ENCODE data around the gene MFSD12.
"Not testable (repeated sequence)": the region's sequence is repeated elsewhere in the genome, so short reads cannot be mapped to it uniquely, and the experiment has no call there.

MFSD12 gene

DNA sequence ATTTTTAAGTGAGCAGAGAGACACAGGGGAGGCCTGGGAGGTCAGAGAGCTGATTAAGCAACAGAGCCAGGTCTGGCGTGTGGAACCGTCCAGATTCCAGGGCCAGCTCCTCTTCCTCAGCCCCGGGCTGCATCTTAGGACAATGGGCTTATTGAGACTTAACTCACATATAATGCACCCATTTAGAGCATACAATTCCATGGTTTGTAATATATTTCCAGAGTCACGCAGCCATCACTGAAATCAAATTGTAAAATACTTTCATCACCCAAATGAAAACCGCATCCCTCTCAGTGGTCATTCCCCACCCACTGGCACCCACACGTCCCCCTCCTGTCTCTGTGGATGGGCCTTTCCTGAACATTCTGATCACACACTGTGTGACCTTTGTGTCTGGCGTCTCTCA, 13.2 kb upstream of the MFSD12 start:
- Histone ChIP-seq H3K4me1 (ENCODE audit: control insufficient read depth in 1 of 2, insufficient read depth in 1 of 2, low read depth in 1 of 2, low read length in 1 of 2) (peaks cover 16 to 22% of the 10 kb centered on the region in 2 experiments), H3K9me3 (no peaks in the 10 kb centered on the region), H3K27me3 (no peaks in the 10 kb centered on the region), H3K27ac (no peak overlapping the region), H3K4me3 (ENCODE audit: low read depth in 1 of 2, low read length in 1 of 2) (no peak overlapping the region), H3K36me3 (no peaks in the 10 kb centered on the region)
- TF ChIP-seq, protein P1, sequence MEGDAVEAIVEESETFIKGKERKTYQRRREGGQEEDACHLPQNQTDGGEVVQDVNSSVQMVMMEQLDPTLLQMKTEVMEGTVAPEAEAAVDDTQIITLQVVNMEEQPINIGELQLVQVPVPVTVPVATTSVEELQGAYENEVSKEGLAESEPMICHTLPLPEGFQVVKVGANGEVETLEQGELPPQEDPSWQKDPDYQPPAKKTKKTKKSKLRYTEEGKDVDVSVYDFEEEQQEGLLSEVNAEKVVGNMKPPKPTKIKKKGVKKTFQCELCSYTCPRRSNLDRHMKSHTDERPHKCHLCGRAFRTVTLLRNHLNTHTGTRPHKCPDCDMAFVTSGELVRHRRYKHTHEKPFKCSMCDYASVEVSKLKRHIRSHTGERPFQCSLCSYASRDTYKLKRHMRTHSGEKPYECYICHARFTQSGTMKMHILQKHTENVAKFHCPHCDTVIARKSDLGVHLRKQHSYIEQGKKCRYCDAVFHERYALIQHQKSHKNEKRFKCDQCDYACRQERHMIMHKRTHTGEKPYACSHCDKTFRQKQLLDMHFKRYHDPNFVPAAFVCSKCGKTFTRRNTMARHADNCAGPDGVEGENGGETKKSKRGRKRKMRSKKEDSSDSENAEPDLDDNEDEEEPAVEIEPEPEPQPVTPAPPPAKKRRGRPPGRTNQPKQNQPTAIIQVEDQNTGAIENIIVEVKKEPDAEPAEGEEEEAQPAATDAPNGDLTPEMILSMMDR (IDR thresholded peaks at IDR 0.05): no peak

DNA sequence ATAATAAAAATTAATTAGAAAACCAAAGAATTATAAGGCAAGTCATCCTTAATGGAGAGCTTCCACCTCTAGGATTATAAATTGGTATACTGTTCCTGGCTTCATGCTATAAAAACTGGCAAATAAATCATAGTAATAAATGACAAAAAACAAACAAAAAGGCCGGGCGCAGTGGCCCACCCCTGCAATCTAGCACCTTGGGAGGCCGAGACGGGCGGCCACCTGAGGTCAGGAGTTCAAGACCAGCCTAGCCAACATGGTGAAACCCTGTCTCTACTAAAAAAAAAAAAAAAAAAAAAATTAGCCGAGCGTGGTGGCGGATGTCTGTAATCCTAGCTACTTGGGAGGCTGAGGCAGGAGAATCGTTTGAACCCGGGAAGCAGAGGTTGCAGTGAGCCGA, 12.7 kb upstream of the MFSD12 start:
- peaks cover 16 to 22% of the 10 kb centered on the region in 2 experiments for H3K4me1 ChIP-seq (ENCODE audit: control insufficient read depth in 1 of 2, insufficient read depth in 1 of 2, low read depth in 1 of 2, low read length in 1 of 2)
- H3K36me3 ChIP-seq; H3K27ac ChIP-seq; H3K4me3 ChIP-seq (ENCODE audit: low read depth in 1 of 2, low read length in 1 of 2); H3K27me3 ChIP-seq; H3K9me3 ChIP-seq: not testable (repeated sequence)

GRCh38 chr19:3565139-3565538, 7.8 kb upstream of the MFSD12 start:
- no peaks in the 10 kb centered on the region for H3K9me3 ChIP-seq
- H3K4me3 ChIP-seq (ENCODE audit: low read depth in 1 of 2, low read length in 1 of 2): no peak overlapping the region
- no peak overlapping the region for H3K27ac ChIP-seq
- H3K36me3 ChIP-seq: no peaks in the 10 kb centered on the region
- TF ChIP-seq, protein P1 (IDR thresholded peaks at IDR 0.05): no peak
- no peaks in the 10 kb centered on the region for H3K27me3 ChIP-seq
- H3K4me1 ChIP-seq (ENCODE audit: control insufficient read depth in 1 of 2, insufficient read depth in 1 of 2, low read depth in 1 of 2, low read length in 1 of 2): no peaks in the 10 kb centered on the region

GRCh38 chr19:3563709-3564524, 6.5 kb upstream of the MFSD12 start:
- H3K4me1 ChIP-seq (ENCODE audit: control insufficient read depth in 1 of 2, insufficient read depth in 1 of 2, low read depth in 1 of 2, low read length in 1 of 2): no peaks in the 10 kb centered on the region
- H3K27me3 ChIP-seq: no peaks in the 10 kb centered on the region
- no peak overlapping the region for H3K4me3 ChIP-seq (ENCODE audit: low read depth in 1 of 2, low read length in 1 of 2)
- H3K9me3 ChIP-seq: no peaks in the 10 kb centered on the region
- TF ChIP-seq, protein P1 (IDR thresholded peaks at IDR 0.05): no peak
- no peak overlapping the region for H3K27ac ChIP-seq
- H3K36me3 ChIP-seq: no peaks in the 10 kb centered on the region

DNA sequence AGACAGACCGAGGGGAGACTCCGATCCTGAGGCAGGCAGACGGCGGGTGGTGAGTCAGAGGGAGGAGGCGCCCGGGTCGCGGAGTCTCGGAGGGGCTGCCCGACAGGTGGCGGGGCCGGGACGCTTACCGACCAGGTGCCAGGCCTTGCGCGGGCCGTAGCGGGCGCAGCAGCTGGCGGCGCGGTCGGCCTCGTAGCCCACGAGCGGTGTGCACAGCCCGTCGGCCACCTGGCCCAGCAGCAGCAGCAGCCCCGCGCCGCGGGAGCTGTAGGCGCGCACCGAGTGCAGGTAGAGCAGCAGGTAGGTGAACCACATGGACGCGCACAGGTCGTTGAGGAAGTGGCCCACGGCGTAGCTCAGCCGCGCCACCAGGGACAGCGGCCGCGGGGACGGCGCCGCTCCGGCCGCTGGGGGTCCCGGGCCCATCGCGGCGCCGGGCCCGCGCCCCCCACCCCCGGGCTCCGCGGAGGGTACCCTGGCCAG, 367 bp downstream of the MFSD12 start:
- Histone ChIP-seq H3K4me3 (ENCODE audit: low read depth in 1 of 2, low read length in 1 of 2) (peak overlapping the region; percentile 74), H3K27me3 (no peaks in the 10 kb centered on the region), H3K4me1 (ENCODE audit: control insufficient read depth in 1 of 2, insufficient read depth in 1 of 2, low read depth in 1 of 2, low read length in 1 of 2) (peaks cover 51 to 56% of the 10 kb centered on the region in 2 experiments), H3K9me3 (no peaks in the 10 kb centered on the region), H3K27ac (peak overlapping the region; percentile 91), H3K36me3 (no peaks in the 10 kb centered on the region)
- TF ChIP-seq, protein P1 (IDR thresholded peaks at IDR 0.05): peak; percentile 36

DNA sequence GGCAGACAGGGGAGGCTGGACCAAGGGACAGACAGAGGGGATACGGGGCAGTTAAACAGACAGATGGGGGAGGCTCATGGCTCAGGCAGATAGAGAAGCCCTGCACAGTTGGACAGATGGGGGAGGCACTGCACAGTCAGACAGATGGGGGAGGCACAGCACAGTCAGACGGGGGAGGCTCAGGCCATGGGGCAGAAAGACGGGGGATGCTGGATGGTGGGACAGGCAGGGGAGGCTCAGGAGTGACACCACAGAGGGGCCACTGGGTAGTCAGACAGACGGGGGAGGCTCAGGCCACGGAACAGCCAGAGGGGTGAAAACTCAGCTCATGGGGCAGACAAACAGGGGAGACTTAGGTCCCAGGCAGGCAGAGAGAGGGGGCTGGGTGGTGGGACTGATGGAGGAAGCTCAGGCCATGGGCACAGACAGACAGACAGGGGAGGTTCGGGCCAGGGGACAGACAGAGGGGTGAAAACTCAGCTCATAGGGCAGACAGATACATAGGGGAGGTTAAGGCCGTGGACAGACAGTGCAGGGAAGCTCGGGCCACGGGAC, 886 bp downstream of the MFSD12 start:
- Histone ChIP-seq H3K4me3 (ENCODE audit: low read depth in 1 of 2, low read length in 1 of 2) (peak overlapping the region; percentile 74), H3K27me3 (no peaks in the 10 kb centered on the region), H3K36me3 (no peaks in the 10 kb centered on the region), H3K4me1 (ENCODE audit: control insufficient read depth in 1 of 2, insufficient read depth in 1 of 2, low read depth in 1 of 2, low read length in 1 of 2) (peaks cover 51 to 56% of the 10 kb centered on the region in 2 experiments), H3K27ac (peak overlapping the region; percentile 91), H3K9me3 (no peaks in the 10 kb centered on the region)
- TF ChIP-seq, protein P1 (IDR thresholded peaks at IDR 0.05): no peak

Data from neutrophil (primary cell).